CD14-positive monocyte (primary cell): ENCODE measurements around the gene GLDN. TPM values are rescaled to one million over a fixed set of nuclear protein-coding genes. Genes with fewer than 3 reads are reported as not detected.

ENCODE experiments used
- DNase-seq, 3 donors: peaks; one replicate each; pipeline ENCODE4 v3.0.0-alpha.2; 2011 to 2022
- H2AFZ ChIP-seq: 2 replicates; pipeline ENCODE4 v1.6.0; 2012; ENCODE audit warnings: mild to moderate bottlenecking, low read depth, low read length, inconsistent platforms; ENCODE audit not compliant: insufficient read depth, poor library complexity, severe bottlenecking
- H3K27ac ChIP-seq, 2 donors: 1 replicate in 1 of 2; 2 replicates in 1 of 2; pipeline ENCODE4 v1.5.1; 2012 to 2013; ENCODE audit warnings: low read length in 2 of 2, control low read depth in 1 of 2, inconsistent platforms in 1 of 2, low read depth in 1 of 2, mild to moderate bottlenecking in 1 of 2
- H3K27me3 ChIP-seq, 2 donors: one replicate each; pipeline versions ENCODE4 v1.6.0 to v1.6.1; 2011 to 2013; ENCODE audit warnings: low read length in 2 of 2; ENCODE audit not compliant: control insufficient read depth in 2 of 2, insufficient read depth in 2 of 2
- H3K36me3 ChIP-seq, 2 donors: replicated peaks in 1 of 2; 1 replicate in 1 of 2; 2 replicates in 1 of 2; pipeline versions ENCODE4 v1.5.1 to v1.6.1; 2012 to 2013; ENCODE audit warnings: low read length in 2 of 2, control low read depth in 1 of 2, inconsistent platforms in 1 of 2, mild to moderate bottlenecking in 1 of 2; ENCODE audit not compliant: insufficient read depth in 2 of 2, control insufficient read depth in 1 of 2
- H3K4me1 ChIP-seq, 2 donors: 1 replicate in 1 of 2; 2 replicates in 1 of 2; pipeline versions ENCODE4 v1.5.1 to v1.6.1; 2012 to 2013; ENCODE audit warnings: low read length in 2 of 2, control low read depth in 1 of 2, inconsistent platforms in 1 of 2, mild to moderate bottlenecking in 1 of 2, moderate library complexity in 1 of 2; ENCODE audit not compliant: insufficient read depth in 2 of 2, control insufficient read depth in 1 of 2
- H3K4me2 ChIP-seq: replicated peaks from 2 replicates; pipeline ENCODE3; 2012; ENCODE audit warnings: low read length, moderate library complexity, mild to moderate bottlenecking; ENCODE audit not compliant: poor library complexity, severe bottlenecking; ENCODE audit errors: extremely low read depth
- H3K4me3 ChIP-seq, 3 experiments: fragments of 200-600 bp in 1 of 3; sonication (generic) in 1 of 3; replicated peaks in 1 of 3; 1 replicate in 2 of 3; 2 replicates in 1 of 3; pipeline ENCODE4 v1.5.1; 2011 to 2013; ENCODE audit warnings: low read length in 3 of 3, mild to moderate bottlenecking in 3 of 3, control low read depth in 2 of 3, low read depth in 2 of 3, inconsistent platforms in 1 of 3, moderate library complexity in 1 of 3
- H3K79me2 ChIP-seq: 2 replicates; pipeline ENCODE4 v1.6.0; 2012; ENCODE audit warnings: mild to moderate bottlenecking, control low read depth, inconsistent platforms, low read length, moderate library complexity; ENCODE audit not compliant: insufficient read depth
- H3K9ac ChIP-seq: 2 replicates; pipeline ENCODE4 v1.6.0; 2017; ENCODE audit warnings: low read length, mild to moderate bottlenecking; ENCODE audit not compliant: insufficient read depth, poor library complexity, severe bottlenecking
- H3K9me3 ChIP-seq, 2 donors: replicated peaks in 1 of 2; 1 replicate in 1 of 2; 2 replicates in 1 of 2; pipeline versions ENCODE4 v1.5.1 to v1.6.1; 2012 to 2013; ENCODE audit warnings: low read length in 2 of 2, control low read depth in 1 of 2; ENCODE audit not compliant: control insufficient read depth in 1 of 2, insufficient read depth in 1 of 2
- H4K20me1 ChIP-seq: 2 replicates; pipeline ENCODE4 v1.6.0; 2012; ENCODE audit warnings: mild to moderate bottlenecking, low read length, control low read depth, moderate library complexity; ENCODE audit not compliant: insufficient read depth
- H3K27ac Mint-ChIP-seq, 7 donors: one replicate each; pipeline ENCODE4 v1.8.0; 2020; ENCODE audit warnings: mild to moderate bottlenecking in 7 of 7, mixed read lengths in 7 of 7, moderate library complexity in 6 of 7, inconsistent platforms in 2 of 7
- H3K27me3 Mint-ChIP-seq, 3 donors: one replicate each; pipeline ENCODE4 v1.8.0; 2021 to 2022; ENCODE audit warnings: low read depth in 3 of 3, mild to moderate bottlenecking in 3 of 3, mixed read lengths in 3 of 3, moderate library complexity in 3 of 3, inconsistent platforms in 1 of 3
- H3K36me3 Mint-ChIP-seq, 2 donors: one replicate each; pipeline ENCODE4 v1.8.0; 2020; ENCODE audit warnings: mixed read lengths in 2 of 2, inconsistent platforms in 1 of 2, mild to moderate bottlenecking in 1 of 2
- H3K4me1 Mint-ChIP-seq: one replicate; pipeline ENCODE4 v1.8.0; 2020; ENCODE audit warnings: mild to moderate bottlenecking, mixed read lengths
- H3K4me3 Mint-ChIP-seq, 2 donors: one replicate each; pipeline ENCODE4 v1.8.0; 2020; ENCODE audit warnings: mild to moderate bottlenecking in 2 of 2, mixed read lengths in 2 of 2, moderate library complexity in 1 of 2
- H3K9me3 Mint-ChIP-seq, 7 donors: one replicate each; pipeline ENCODE4 v1.8.0; 2020 to 2022; ENCODE audit warnings: mixed read lengths in 7 of 7, mild to moderate bottlenecking in 6 of 7, moderate library complexity in 6 of 7, inconsistent platforms in 2 of 7
- CTCF ChIP-seq: fragments of 200-600 bp; IDR thresholded peaks from one replicate; pipeline ENCODE4 v1.8.0; 2022; ENCODE audit warnings: antibody characterized with exemption, mild to moderate bottlenecking
- WGBS: methylation state at CpG from one replicate; pipeline ENCODE4 v1.1.5; 2013; ENCODE audit warnings: missing lambda C conversion rate; ENCODE audit not compliant: insufficient coverage; 5-methylcytosine and 5-hydroxymethylcytosine counted together
- intact Hi-C, 2 donors: fragments of 100-400 bp; cut with micrococcal nuclease; formaldehyde crosslinking; loops; one replicate each; pipeline versions ENCODE4 v1.15.0 to v1.15.1; 2023
- polyA plus RNA-seq, 3 donors: library from polyadenylated mRNA; depleted of rRNA in 1 of 3; unstranded in 2 of 3; stranded (reverse) in 1 of 3; fragments of 300-500 nt in 2 of 3; fragments of >200 nt in 1 of 3; fragmentation: Illumina TruSeq in 2 of 3; gene quantifications; 1 replicate in 2 of 3; 2 replicates in 1 of 3; pipeline ENCODE4 v1.2.3, GENCODE V29; 2012 to 2021

Gene GLDN
- polyA plus RNA-seq, 3 donors: 0.04 TPM; not detected in 2

GRCh38 chr15:51350723-51351122 is 9.3 kb downstream of the GLDN start:
- Histone ChIP-seq H3K9me3 (no peaks in the 10 kb centered on the region), H3K27ac (no peak overlapping the region), H3K4me2 (no peak overlapping the region), H3K4me1 (no peaks in the 10 kb centered on the region), H3K36me3 (no peaks in the 10 kb centered on the region), H4K20me1 (no peaks in the 10 kb centered on the region), H2AFZ (no peak overlapping the region), H3K4me3 (no peak overlapping the region), H3K79me2 (no peaks in the 10 kb centered on the region), H3K9ac (no peak overlapping the region), H3K27me3 (peaks cover 0 to 6% of the 10 kb centered on the region in 2 donors)
- H3K4me3 Mint-ChIP-seq: no peak overlapping the region
- peaks cover 6% of the 10 kb centered on the region for H3K4me1 Mint-ChIP-seq
- no peak overlapping the region for H3K27ac Mint-ChIP-seq
- H3K9me3 Mint-ChIP-seq: peaks cover 0 to 3% (median 0%) of the 10 kb centered on the region in 7 donors
- TF ChIP-seq CTCF: no peak
- H3K36me3 Mint-ChIP-seq: no peaks in the 10 kb centered on the region
- DNase-seq: no peak
- peaks cover 9 to 15% (median 11%) of the 10 kb centered on the region in 3 donors for H3K27me3 Mint-ChIP-seq
- intact Hi-C loops: no loop called here
- WGBS: 100% methylated on average over 1 of the region's 3 CpGs

GRCh38 chr15:51353976-51354375 is 12.5 kb downstream of the GLDN start:
- peaks cover 7% of the 10 kb centered on the region for H3K4me1 Mint-ChIP-seq
- H3K4me3 Mint-ChIP-seq: no peak overlapping the region
- Histone ChIP-seq H3K27me3 (peaks cover 0 to 6% of the 10 kb centered on the region in 2 donors), H4K20me1 (no peaks in the 10 kb centered on the region), H3K36me3 (no peaks in the 10 kb centered on the region), H3K9ac (no peak overlapping the region), H3K4me1 (no peaks in the 10 kb centered on the region), H3K9me3 (no peaks in the 10 kb centered on the region), H3K79me2 (no peaks in the 10 kb centered on the region), H3K4me3 (no peak overlapping the region), H3K27ac (no peak overlapping the region), H3K4me2 (no peak overlapping the region), H2AFZ (no peak overlapping the region)
- H3K36me3 Mint-ChIP-seq: no peaks in the 10 kb centered on the region
- TF ChIP-seq CTCF: no peak
- DNase-seq: no peak
- intact Hi-C loops: no loop called here
- WGBS: 100% methylated on average over 1 of the region's 2 CpGs
- H3K9me3 Mint-ChIP-seq: peaks cover 0 to 7% (median 0%) of the 10 kb centered on the region in 7 donors
- no peak overlapping the region for H3K27ac Mint-ChIP-seq
- peaks cover 2 to 12% (median 11%) of the 10 kb centered on the region in 3 donors for H3K27me3 Mint-ChIP-seq
